ENCODE measurements around the gene TKT.

DNA sequence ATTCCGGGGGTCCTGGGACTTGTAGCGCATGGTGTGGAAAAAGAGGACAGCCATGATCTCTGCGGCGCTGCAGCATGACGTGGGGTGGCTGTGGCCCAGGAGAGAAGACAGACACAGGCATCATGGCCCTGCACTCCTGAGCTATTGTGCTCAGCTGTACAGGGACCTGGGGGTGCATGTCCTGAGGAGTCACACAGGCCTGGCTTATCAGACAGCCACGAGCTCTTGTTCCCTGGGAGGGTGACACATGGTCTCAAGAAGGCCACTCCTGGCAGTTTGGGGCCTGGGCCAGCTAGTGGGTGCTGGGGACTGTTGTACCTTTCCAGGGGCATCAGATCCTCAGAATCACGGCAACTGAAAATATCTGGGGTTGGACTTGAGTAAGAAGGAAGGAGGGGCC, 13.7 kb downstream of the TKT start:
- TF ChIP-seq CTCF (IDR thresholded peaks at IDR 0.05) (no peak), POLR2A (IDR thresholded peaks at IDR 0.05) (no peak)

All from Peyer's patch (tissue), 4 donors.